Stimulated activated CD4-positive, alpha-beta T cell treated with anti-CD3 and anti-CD28 coated beads, Interleukin-1b, Interleukin-23, amount 100 ng/mL, for 48 hours (primary cell): ENCODE measurements around the gene CDKN1B.

Experiments
- DNase-seq: peaks from one replicate; pipeline ENCODE4 v3.0.0-alpha.2; 2020

CDKN1B gene

GRCh38 chr12:12716793-12717585 is at the start of gene CDKN1B:
TSS of gene CDKN1B (plus strand) at chr12:12717368. CDS start at chr12:12717840, 472 bp downstream.
- DNase-seq, result peak; percentile 86

DNA sequence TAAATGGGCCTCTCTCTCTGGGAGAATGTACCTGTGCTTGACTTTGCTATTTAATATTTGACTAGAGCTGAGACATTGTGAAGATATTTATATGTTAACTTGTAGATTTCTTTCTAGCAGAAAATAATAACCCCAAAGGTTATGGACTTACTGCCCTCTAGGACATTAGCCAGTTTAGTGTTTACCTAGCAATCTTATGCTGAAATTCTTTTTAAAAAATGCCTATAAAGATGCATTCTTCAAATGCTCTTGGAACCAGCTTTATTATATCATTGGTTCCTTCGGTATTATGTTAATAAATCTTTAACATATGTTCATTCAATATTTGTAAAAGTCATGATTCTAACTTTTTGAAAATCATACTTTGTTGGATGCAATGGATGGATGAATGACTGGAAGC is 49.2 kb upstream of the CDKN1B start:
- no peak for DNase-seq

- DNase-seq, result no peak
Observed at GRCh38 chr12:12669020-12669419, 48.1 kb upstream of the CDKN1B start.

- DNase-seq, result no peak
Observed at GRCh38 chr12:12671850-12672660, 45.1 kb upstream of the CDKN1B start.

GRCh38 chr12:12673296-12673695 is 43.9 kb upstream of the CDKN1B start:
- peak; percentile 21 for DNase-seq

DNA sequence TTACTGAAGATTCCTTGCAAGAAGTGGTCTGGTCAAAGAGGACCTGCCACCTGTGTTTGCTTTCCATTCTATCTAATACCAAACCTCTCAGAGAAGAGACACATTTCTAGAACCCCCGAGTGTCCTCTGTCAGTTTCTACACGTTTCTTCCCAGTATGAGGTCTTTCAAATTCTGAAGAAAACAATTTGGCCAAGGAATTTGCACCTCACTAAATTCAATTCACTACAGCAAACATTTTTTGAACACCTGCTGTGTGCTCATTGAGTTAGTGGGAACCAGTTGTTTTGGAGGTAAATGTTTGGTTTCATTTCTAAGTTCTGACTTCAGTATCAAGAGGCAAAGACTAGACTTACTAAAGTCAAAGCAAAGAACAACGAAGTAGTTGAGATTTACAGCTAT is 40.6 kb upstream of the CDKN1B start:
- no peak for DNase-seq

- no peak for DNase-seq
Observed at GRCh38 chr12:12681061-12681765, 36.0 kb upstream of the CDKN1B start.

GRCh38 chr12:12682284-12682683 is 34.9 kb upstream of the CDKN1B start:
- DNase-seq, result no peak

GRCh38 chr12:12683136-12683697 is 34.0 kb upstream of the CDKN1B start:
- DNase-seq, result no peak

DNA sequence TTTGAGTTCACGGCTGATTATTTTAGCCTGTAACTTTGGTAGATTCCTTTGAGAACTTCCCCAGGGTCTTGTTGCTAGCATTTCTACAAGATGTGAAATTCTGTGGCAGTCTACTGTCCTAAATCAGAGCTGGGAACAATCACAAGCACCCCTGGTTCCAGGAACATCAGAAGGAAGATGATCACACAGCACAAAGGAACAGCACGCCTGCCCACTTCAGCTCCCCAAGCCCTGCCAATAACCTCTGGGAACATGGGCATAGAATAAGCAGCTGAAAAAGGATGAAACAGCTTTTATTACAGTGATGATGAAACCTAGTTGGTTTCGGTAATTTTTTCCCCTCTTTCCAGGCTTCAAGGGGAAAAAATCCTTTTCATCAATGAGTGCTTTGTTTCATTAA is 33.4 kb upstream of the CDKN1B start:
- no peak for DNase-seq

DNA sequence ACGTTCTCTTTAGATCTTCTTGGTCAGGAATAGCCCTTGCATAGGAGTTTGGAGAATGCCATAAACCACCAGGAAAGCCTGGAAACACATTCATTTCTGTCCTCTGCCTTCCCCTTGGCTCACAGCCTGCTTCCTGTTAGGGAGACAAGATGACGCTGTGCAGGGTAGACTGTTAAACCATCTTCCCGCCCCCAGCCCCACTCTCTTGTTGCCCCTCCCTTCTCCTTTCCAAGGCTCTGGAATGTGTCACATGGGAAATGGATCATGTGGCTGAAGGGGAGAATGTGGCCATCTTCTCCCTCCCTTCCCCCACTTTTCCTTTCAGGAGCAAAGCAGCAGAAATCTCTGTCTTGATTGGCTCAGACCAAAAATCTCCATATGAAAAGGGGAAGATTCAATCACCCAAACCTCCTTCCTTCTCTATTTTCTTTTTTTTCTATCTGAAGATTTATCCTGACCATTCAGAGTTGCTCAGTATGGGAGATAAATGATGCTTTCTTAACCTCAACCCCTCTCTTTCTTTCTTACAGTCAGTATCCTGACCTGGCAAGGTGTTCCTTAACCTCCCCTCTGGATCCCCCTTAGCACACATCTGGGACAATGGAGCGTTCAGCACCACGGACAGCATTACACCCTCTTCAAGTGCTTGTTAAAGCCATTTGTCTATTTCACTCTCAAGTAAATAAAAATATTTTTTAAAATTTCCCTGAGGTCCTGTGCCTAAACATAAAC is 32.6 kb upstream of the CDKN1B start:
- no peak for DNase-seq

- DNase-seq, result no peak
Observed at GRCh38 chr12:12685305-12685704, 31.9 kb upstream of the CDKN1B start.

DNA sequence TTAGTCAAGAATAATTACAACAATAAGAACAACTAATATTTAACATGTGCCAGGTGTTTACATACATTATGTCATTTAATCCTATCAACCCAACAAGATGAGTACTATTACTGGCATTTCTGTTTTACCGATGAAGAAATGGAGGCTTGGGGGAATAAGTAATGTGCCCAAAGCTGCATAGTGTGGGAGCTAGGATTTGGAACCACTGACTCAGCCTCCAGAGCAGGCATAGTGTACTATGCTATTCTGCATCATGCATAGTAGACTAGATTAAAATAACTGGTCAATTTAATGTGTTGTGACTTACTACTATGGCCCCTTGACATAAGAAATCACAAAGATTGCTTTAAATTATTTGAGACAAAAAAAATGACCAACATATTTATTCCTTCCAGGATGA is 30.7 kb upstream of the CDKN1B start:
- DNase-seq, result no peak

GRCh38 chr12:12686925-12687324 is 30.2 kb upstream of the CDKN1B start:
- DNase-seq, result no peak

DNA sequence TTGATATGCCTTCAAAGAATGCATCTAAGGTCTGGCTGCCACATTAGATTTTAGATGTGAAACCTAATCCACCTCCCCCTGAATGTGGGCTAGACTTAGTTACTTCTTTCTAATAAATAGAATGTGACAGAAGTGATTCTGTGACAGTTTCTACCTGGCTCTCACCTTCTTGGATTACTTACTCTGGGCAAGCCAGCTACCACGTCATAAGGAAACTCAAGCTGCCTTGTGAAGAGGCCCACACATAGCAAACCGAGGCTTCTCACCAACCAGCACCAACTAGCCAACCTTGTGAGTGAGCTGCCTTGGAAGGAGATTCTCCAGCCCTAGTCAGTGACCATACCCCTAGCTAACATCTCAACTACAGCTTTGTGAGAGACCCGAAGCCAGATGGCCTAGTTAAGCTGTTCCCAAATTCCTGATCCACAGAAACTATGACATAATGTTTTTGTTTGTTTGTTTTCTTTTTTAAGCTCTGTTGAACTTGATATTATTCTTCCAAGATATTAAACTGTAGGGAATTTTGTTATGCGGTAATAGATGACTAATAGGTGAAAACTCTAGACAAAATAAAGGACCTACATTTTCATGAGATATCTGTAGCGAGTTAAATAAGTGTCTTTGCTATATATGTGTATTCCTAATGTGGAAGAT is 27.4 kb upstream of the CDKN1B start:
- peak; percentile 37 for DNase-seq

GRCh38 chr12:12691549-12691948 is 25.6 kb upstream of the CDKN1B start:
- no peak for DNase-seq

- no peak for DNase-seq
Observed at GRCh38 chr12:12693111-12693671, 24.0 kb upstream of the CDKN1B start.

DNA sequence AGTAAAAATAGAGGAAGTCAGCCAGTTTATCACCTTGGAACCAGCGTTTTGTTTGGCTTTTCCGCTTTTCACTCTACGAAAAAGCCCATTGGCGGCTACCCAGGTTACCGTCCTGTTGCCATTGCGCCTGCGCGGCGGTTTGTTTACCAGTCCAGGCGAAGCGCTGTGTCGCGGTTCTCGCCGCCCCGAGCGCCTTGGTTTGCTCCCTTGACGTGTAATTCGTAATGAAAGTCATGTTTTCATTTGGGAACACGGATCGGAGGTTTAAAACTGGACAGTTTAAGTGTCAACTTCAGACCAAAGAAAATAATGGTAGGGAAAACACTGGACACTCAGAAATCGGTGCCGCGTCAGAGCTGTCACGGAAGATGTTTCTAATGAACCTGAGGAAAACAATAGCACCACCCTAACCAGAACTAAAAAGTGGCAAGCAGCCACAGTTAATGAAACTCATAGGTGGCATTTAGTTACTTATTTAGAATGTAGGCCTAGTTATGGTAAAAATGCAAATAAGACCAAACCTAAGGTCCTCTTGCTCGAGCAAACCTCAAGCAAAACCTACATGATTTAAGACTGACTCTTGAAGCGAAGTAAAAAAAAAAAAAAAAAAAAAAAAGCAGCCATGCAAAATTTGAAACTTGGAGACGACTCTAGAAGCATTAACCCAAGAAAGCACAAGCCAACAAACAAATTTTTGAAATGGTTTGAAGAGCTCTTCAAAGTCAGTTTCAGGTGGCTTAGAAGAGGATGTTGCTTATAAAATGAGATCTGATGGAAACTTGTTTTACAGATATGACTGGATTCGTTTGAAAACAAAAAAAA is 20.4 kb upstream of the CDKN1B start:
- DNase-seq, result peak; percentile 89

GRCh38 chr12:12699345-12699744 is 17.8 kb upstream of the CDKN1B start:
- DNase-seq, result no peak

GRCh38 chr12:12700254-12700653 is 16.9 kb upstream of the CDKN1B start:
- DNase-seq, result no peak

- no peak for DNase-seq
Observed at GRCh38 chr12:12701457-12701856, 15.7 kb upstream of the CDKN1B start.
